DND-41 (cell line): ENCODE data around the gene BSCL2.

Experiments
- EZH2 ChIP-seq: IDR thresholded peaks from 3 replicates; pipeline ENCODE4 v1.6.1; 2012; ENCODE audit warnings: borderline replicate concordance, low read depth, mild to moderate bottlenecking, moderate library complexity, low read length, inconsistent platforms; ENCODE audit not compliant: severe bottlenecking
- TF ChIP-seq, protein P1 (sequence below): IDR thresholded peaks from 2 replicates; pipeline ENCODE4 v1.5.1; 2012; ENCODE audit warnings: borderline replicate concordance, low read length, moderate library complexity, mild to moderate bottlenecking; ENCODE audit not compliant: poor library complexity, severe bottlenecking; ENCODE audit errors: extremely low read depth

DNA sequence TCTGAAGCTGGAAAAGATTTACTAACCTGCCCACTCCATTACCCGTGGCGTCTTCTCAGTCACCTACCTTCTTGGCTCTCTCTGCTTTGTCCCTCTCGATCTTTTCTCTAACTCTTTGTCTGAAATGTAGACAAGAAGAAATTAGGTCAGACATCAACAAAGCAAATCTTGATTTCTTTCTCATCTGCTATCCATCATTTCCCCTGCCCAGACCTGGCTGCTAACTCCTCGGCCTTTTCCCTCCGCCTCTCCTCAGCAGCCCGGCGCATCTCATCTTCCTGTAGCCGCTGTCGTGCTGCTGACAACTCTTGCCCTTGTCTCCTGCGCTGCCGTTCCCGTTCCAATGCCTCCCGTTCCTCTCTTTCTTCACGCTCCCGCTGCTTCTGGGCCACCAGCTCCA is 29.5 kb downstream of the BSCL2 start:
- TF ChIP-seq, protein P1, sequence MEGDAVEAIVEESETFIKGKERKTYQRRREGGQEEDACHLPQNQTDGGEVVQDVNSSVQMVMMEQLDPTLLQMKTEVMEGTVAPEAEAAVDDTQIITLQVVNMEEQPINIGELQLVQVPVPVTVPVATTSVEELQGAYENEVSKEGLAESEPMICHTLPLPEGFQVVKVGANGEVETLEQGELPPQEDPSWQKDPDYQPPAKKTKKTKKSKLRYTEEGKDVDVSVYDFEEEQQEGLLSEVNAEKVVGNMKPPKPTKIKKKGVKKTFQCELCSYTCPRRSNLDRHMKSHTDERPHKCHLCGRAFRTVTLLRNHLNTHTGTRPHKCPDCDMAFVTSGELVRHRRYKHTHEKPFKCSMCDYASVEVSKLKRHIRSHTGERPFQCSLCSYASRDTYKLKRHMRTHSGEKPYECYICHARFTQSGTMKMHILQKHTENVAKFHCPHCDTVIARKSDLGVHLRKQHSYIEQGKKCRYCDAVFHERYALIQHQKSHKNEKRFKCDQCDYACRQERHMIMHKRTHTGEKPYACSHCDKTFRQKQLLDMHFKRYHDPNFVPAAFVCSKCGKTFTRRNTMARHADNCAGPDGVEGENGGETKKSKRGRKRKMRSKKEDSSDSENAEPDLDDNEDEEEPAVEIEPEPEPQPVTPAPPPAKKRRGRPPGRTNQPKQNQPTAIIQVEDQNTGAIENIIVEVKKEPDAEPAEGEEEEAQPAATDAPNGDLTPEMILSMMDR, result no peak
- no peak for TF ChIP-seq EZH2
